ENCODE results near the gene ASB9. TPM values are rescaled to one million over a fixed set of nuclear protein-coding genes. Genes with fewer than 3 reads are reported as not detected.

The ASB9 gene
- polyA plus RNA-seq, 1 experiment: 0.53 TPM

- H3K27me3 ChIP-seq (ENCODE audit: control insufficient read depth, insufficient read depth, low read length): no peaks in the 10 kb centered on the region
- H3K4me3 ChIP-seq (ENCODE audit: low read depth, low read length): no peak overlapping the region
- DNase-seq (ENCODE audit: low read depth): no peak
- CTCF ChIA-PET: no interaction called here
- POLR2A ChIA-PET: no interaction called here
- no peaks in the 10 kb centered on the region for H3K36me3 ChIP-seq (ENCODE audit: control insufficient read depth, insufficient read depth, low read length)
- no peak for TF ChIP-seq CTCF (IDR thresholded peaks at IDR 0.05; ENCODE audit: insufficient read depth, low read depth, low read length)
Observed at GRCh38 chrX:15216280-15216679, 53.6 kb downstream of the ASB9 start.

- CTCF ChIA-PET: interaction anchor here (0.6 kb wide), 1 partner anchor 1231 kb away, joined by 5 read pairs; no protein-coding TSS in a partner anchor
- POLR2A ChIA-PET: no interaction called here
- H3K4me3 ChIP-seq (ENCODE audit: low read depth, low read length): no peak overlapping the region
- no peaks in the 10 kb centered on the region for H3K27me3 ChIP-seq (ENCODE audit: control insufficient read depth, insufficient read depth, low read length)
- no peaks in the 10 kb centered on the region for H3K36me3 ChIP-seq (ENCODE audit: control insufficient read depth, insufficient read depth, low read length)
- no peak for TF ChIP-seq CTCF (IDR thresholded peaks at IDR 0.05; ENCODE audit: insufficient read depth, low read depth, low read length)
- DNase-seq (ENCODE audit: low read depth): no peak
Observed at GRCh38 chrX:15215366-15215765, 54.5 kb downstream of the ASB9 start.

- Histone ChIP-seq H3K27me3 (ENCODE audit: control insufficient read depth, insufficient read depth, low read length) (no peaks in the 10 kb centered on the region), H3K4me3 (ENCODE audit: low read depth, low read length) (no peak overlapping the region), H3K36me3 (ENCODE audit: control insufficient read depth, insufficient read depth, low read length) (no peaks in the 10 kb centered on the region)
- no peak for DNase-seq (ENCODE audit: low read depth)
- no peak for TF ChIP-seq CTCF (IDR thresholded peaks at IDR 0.05; ENCODE audit: insufficient read depth, low read depth, low read length)
- CTCF ChIA-PET: no interaction called here
- POLR2A ChIA-PET: no interaction called here
Observed at GRCh38 chrX:15214588-15214987, 55.3 kb downstream of the ASB9 start.

- no peak for DNase-seq (ENCODE audit: low read depth)
- H3K36me3 ChIP-seq (ENCODE audit: control insufficient read depth, insufficient read depth, low read length): no peaks in the 10 kb centered on the region
- TF ChIP-seq CTCF (IDR thresholded peaks at IDR 0.05; ENCODE audit: insufficient read depth, low read depth, low read length): no peak
- no peaks in the 10 kb centered on the region for H3K27me3 ChIP-seq (ENCODE audit: control insufficient read depth, insufficient read depth, low read length)
- CTCF ChIA-PET: no interaction called here
- no peak overlapping the region for H3K4me3 ChIP-seq (ENCODE audit: low read depth, low read length)
- POLR2A ChIA-PET: no interaction called here
Observed at GRCh38 chrX:15209096-15209495, 60.8 kb downstream of the ASB9 start.

- POLR2A ChIA-PET: no interaction called here
- H3K4me3 ChIP-seq (ENCODE audit: low read depth, low read length): no peak overlapping the region
- TF ChIP-seq CTCF (IDR thresholded peaks at IDR 0.05; ENCODE audit: insufficient read depth, low read depth, low read length): no peak
- CTCF ChIA-PET: no interaction called here
- H3K27me3 ChIP-seq (ENCODE audit: control insufficient read depth, insufficient read depth, low read length): no peaks in the 10 kb centered on the region
- H3K36me3 ChIP-seq (ENCODE audit: control insufficient read depth, insufficient read depth, low read length): no peaks in the 10 kb centered on the region
- DNase-seq (ENCODE audit: low read depth): no peak
Observed at GRCh38 chrX:15207994-15208393, 61.9 kb downstream of the ASB9 start.

Data from BJ (cell line).